ENCODE results near the gene SRSF8. TPM values are rescaled to one million over a fixed set of nuclear protein-coding genes. Genes with fewer than 3 reads are reported as not detected.

Gene SRSF8
- total RNA-seq, 1 donor from 2014 or later = 33.3 TPM

GRCh38 chr11:95081412-95081811 lies 14.7 kb downstream of the SRSF8 start:
- H3K9me3 Mint-ChIP-seq = no peaks in the 10 kb centered on the region
- H3K27ac Mint-ChIP-seq = no peak overlapping the region
- H3K36me3 Mint-ChIP-seq = no peaks in the 10 kb centered on the region
- no peak for DNase-seq (ENCODE audit: low spot score in 2 of 2, unreplicated experiment in 2 of 2)
- no peak for TF ChIP-seq CTCF (IDR thresholded peaks at IDR 0.05; ENCODE audit: unreplicated experiment)
- H3K4me1 Mint-ChIP-seq = peaks cover 8% of the 10 kb centered on the region
- no peak overlapping the region for H3K4me3 Mint-ChIP-seq
- no peaks in the 10 kb centered on the region for H3K27me3 Mint-ChIP-seq (ENCODE audit: low read depth)

- Mint-ChIP-seq H3K9me3 (no peaks in the 10 kb centered on the region), H3K27ac (no peak overlapping the region), H3K27me3 (ENCODE audit: low read depth) (no peaks in the 10 kb centered on the region), H3K4me1 (peaks cover 3% of the 10 kb centered on the region), H3K36me3 (no peaks in the 10 kb centered on the region), H3K4me3 (no peak overlapping the region)
- no peak for DNase-seq (ENCODE audit: low spot score in 2 of 2, unreplicated experiment in 2 of 2)
- TF ChIP-seq CTCF (IDR thresholded peaks at IDR 0.05; ENCODE audit: unreplicated experiment) = no peak
Measured at GRCh38 chr11:95082576-95083001, 15.9 kb downstream of the SRSF8 start.

GRCh38 chr11:95084509-95084908 lies 17.8 kb downstream of the SRSF8 start:
- DNase-seq (ENCODE audit: low spot score in 2 of 2, unreplicated experiment in 2 of 2) = no peak
- Mint-ChIP-seq H3K27ac (no peak overlapping the region), H3K4me3 (no peak overlapping the region), H3K9me3 (no peaks in the 10 kb centered on the region), H3K36me3 (no peaks in the 10 kb centered on the region), H3K4me1 (peaks cover 5% of the 10 kb centered on the region), H3K27me3 (ENCODE audit: low read depth) (no peaks in the 10 kb centered on the region)
- no peak for TF ChIP-seq CTCF (IDR thresholded peaks at IDR 0.05; ENCODE audit: unreplicated experiment)

GRCh38 chr11:95085117-95085816 lies 18.5 kb downstream of the SRSF8 start:
- no peak overlapping the region for H3K4me3 Mint-ChIP-seq
- H3K36me3 Mint-ChIP-seq = no peaks in the 10 kb centered on the region
- DNase-seq (ENCODE audit: low spot score in 2 of 2, unreplicated experiment in 2 of 2) = no peak
- no peaks in the 10 kb centered on the region for H3K9me3 Mint-ChIP-seq
- H3K4me1 Mint-ChIP-seq = peaks cover 6% of the 10 kb centered on the region
- no peak overlapping the region for H3K27ac Mint-ChIP-seq
- no peaks in the 10 kb centered on the region for H3K27me3 Mint-ChIP-seq (ENCODE audit: low read depth)
- no peak for TF ChIP-seq CTCF (IDR thresholded peaks at IDR 0.05; ENCODE audit: unreplicated experiment)

GRCh38 chr11:95086151-95086550 lies 19.4 kb downstream of the SRSF8 start:
- no peak for TF ChIP-seq CTCF (IDR thresholded peaks at IDR 0.05; ENCODE audit: unreplicated experiment)
- Mint-ChIP-seq H3K4me1 (peaks cover 15% of the 10 kb centered on the region), H3K27me3 (ENCODE audit: low read depth) (no peaks in the 10 kb centered on the region), H3K36me3 (no peaks in the 10 kb centered on the region), H3K4me3 (no peak overlapping the region), H3K9me3 (no peaks in the 10 kb centered on the region), H3K27ac (no peak overlapping the region)
- DNase-seq (ENCODE audit: low spot score in 2 of 2, unreplicated experiment in 2 of 2) = no peak
